ENCODE measurements around the gene COX10. TPM values are rescaled to one million over a fixed set of nuclear protein-coding genes. Genes with fewer than 3 reads are reported as not detected.

COX10 gene
- total RNA-seq, 4 donors from 2014 or later: 20.3 to 27.2 (median 22.0) TPM

GRCh38 chr17:14198013-14198412 is 128.7 kb downstream of the COX10 start:
- no peak for DNase-seq (ENCODE audit: extremely low spot score)
- H3K4me1 ChIP-seq: peaks cover 0 to 10% (median 4%) of the 10 kb centered on the region in 4 donors
- no peak overlapping the region for H3K4me3 ChIP-seq
- H3K36me3 ChIP-seq: peaks cover 0 to 18% (median 2%) of the 10 kb centered on the region in 4 donors
- H3K9me3 ChIP-seq: no peaks in the 10 kb centered on the region
- intact Hi-C loops (cut with DNase I): no loop called here
- TF ChIP-seq POLR2AphosphoS5 (IDR thresholded peaks at IDR 0.05) (no peak), CTCF (IDR thresholded peaks at IDR 0.05) (no peak), POLR2A (IDR thresholded peaks at IDR 0.05; ENCODE audit: low read depth) (no peak), EP300 (IDR thresholded peaks at IDR 0.05) (no peak)
- no peak overlapping the region for H3K27ac ChIP-seq (replicated peaks in 1 of 4)
- H3K27me3 ChIP-seq: no peaks in the 10 kb centered on the region
- WGBS: 75% methylated on average over 6 of the region's 6 CpGs

GRCh38 chr17:14198575-14198974 is 129.3 kb downstream of the COX10 start:
- H3K4me3 ChIP-seq: no peak overlapping the region
- H3K27me3 ChIP-seq: no peaks in the 10 kb centered on the region
- H3K9me3 ChIP-seq: no peaks in the 10 kb centered on the region
- no peak overlapping the region for H3K27ac ChIP-seq (replicated peaks in 1 of 4)
- no peak for DNase-seq (ENCODE audit: extremely low spot score)
- intact Hi-C loops (cut with DNase I): no loop called here
- H3K4me1 ChIP-seq: peaks cover 0 to 10% (median 4%) of the 10 kb centered on the region in 4 donors
- H3K36me3 ChIP-seq: peaks cover 0 to 16% (median 2%) of the 10 kb centered on the region in 4 donors
- 96% methylated on average over 4 of the region's 4 CpGs for WGBS
- TF ChIP-seq POLR2AphosphoS5 (IDR thresholded peaks at IDR 0.05) (no peak), POLR2A (IDR thresholded peaks at IDR 0.05; ENCODE audit: low read depth) (no peak), CTCF (IDR thresholded peaks at IDR 0.05) (no peak), EP300 (IDR thresholded peaks at IDR 0.05) (no peak)

GRCh38 chr17:14199601-14200000 is 130.3 kb downstream of the COX10 start:
- H3K4me1 ChIP-seq: peaks cover 0 to 10% (median 4%) of the 10 kb centered on the region in 4 donors
- H3K4me3 ChIP-seq: no peak overlapping the region
- WGBS: 97% methylated on average over 5 of the region's 5 CpGs
- no peak for TF ChIP-seq POLR2A (IDR thresholded peaks at IDR 0.05; ENCODE audit: low read depth)
- no peak for TF ChIP-seq EP300 (IDR thresholded peaks at IDR 0.05)
- no peak for TF ChIP-seq CTCF (IDR thresholded peaks at IDR 0.05)
- no peak for TF ChIP-seq POLR2AphosphoS5 (IDR thresholded peaks at IDR 0.05)
- DNase-seq (ENCODE audit: extremely low spot score): no peak
- no peaks in the 10 kb centered on the region for H3K27me3 ChIP-seq
- no peaks in the 10 kb centered on the region for H3K9me3 ChIP-seq
- intact Hi-C loops (cut with DNase I): no loop called here
- peaks cover 0 to 14% (median 2%) of the 10 kb centered on the region in 4 donors for H3K36me3 ChIP-seq
- H3K27ac ChIP-seq (replicated peaks in 1 of 4): no peak overlapping the region

- 87% methylated on average over 4 of the region's 4 CpGs for WGBS
- DNase-seq (ENCODE audit: extremely low spot score): no peak
- H3K9me3 ChIP-seq: no peaks in the 10 kb centered on the region
- no peak overlapping the region for H3K4me3 ChIP-seq
- H3K27me3 ChIP-seq: no peaks in the 10 kb centered on the region
- peaks cover 0 to 10% (median 4%) of the 10 kb centered on the region in 4 donors for H3K4me1 ChIP-seq
- TF ChIP-seq EP300 (IDR thresholded peaks at IDR 0.05) (no peak), CTCF (IDR thresholded peaks at IDR 0.05) (no peak), POLR2AphosphoS5 (IDR thresholded peaks at IDR 0.05) (no peak), POLR2A (IDR thresholded peaks at IDR 0.05; ENCODE audit: low read depth) (no peak)
- H3K27ac ChIP-seq (replicated peaks in 1 of 4): no peak overlapping the region
- intact Hi-C loops (cut with DNase I): no loop called here
- H3K36me3 ChIP-seq: peaks cover 0 to 14% (median 2%) of the 10 kb centered on the region in 4 donors
Measured at GRCh38 chr17:14200354-14200753, 131.1 kb downstream of the COX10 start.

Data from esophagus muscularis mucosa (tissue), 4 donors.